ENCODE results near the gene RPL22. TPM values are rescaled to one million over a fixed set of nuclear protein-coding genes. Genes with fewer than 3 reads are reported as not detected.
A peak's percentile ranks its signal among the peaks of the same experiment; 100 is the strongest.

The RPL22 gene
- total and polyA plus RNA-seq, 2 of the 13 experiments (the other 11 are each of a cell fraction or from before 2014, with no cell fraction given) = 214 to 545 TPM

DNA sequence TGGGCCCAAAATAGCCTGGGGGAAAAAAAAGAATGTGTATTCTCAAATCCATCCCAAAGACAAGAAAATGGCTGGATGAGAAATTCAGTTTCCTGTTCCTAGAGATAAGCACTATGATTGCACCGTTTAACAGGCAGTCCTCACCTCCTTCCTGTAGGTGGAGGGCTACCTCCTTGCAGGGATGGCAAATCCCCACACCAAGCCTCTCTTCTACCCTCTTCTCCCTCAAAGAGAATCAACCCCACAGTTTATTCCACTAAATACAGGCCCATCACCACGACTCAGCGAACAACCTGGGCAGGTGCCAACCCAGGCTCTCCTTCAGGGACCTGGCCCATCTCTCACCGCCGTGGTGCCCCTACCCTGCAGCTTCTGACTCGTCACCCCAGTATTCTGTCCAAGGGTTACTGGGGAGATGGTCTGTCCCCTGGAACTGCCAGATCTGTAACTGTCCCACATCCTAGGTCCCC is 15.8 kb downstream of the RPL22 start (continued):
- TF ChIP-seq SOX13 (IDR thresholded peaks at IDR 0.05) (no peak), SOX13 (CRISPR knock-in tag; conservative IDR thresholded peaks at IDR 0.05 in 1 of 2, IDR thresholded peaks at IDR 0.05 in 1 of 2) (no peak), RBM22 (optimal IDR thresholded peaks at IDR 0.05; ENCODE audit: low read length) (peak; percentile 48), ZNF225 (CRISPR knock-in tag; IDR thresholded peaks at IDR 0.05) (no peak), POLR2G (IDR thresholded peaks at IDR 0.05; ENCODE audit: low read depth, low read length) (peak; percentile 63; the same call in 1 of the 2 replicates), SALL2 (CRISPR knock-in tag; IDR thresholded peaks at IDR 0.05) (no peak), POLR2A (IDR thresholded peaks at IDR 0.05; ENCODE audit: insufficient read depth in 1 of 2, low read depth in 2 of 2, low read length in 2 of 2) (0 out of 4 replicates have a peak, but pooled peaks of 1 of the 2 experiments have one; percentile 11), HDAC2 (CRISPR knock-in tag; IDR thresholded peaks at IDR 0.05) (no peak), SP140L (CRISPR knock-in tag; IDR thresholded peaks at IDR 0.05; ENCODE audit: borderline replicate concordance) (no peak), GABPB1 (CRISPR knock-in tag; IDR thresholded peaks at IDR 0.05) (no peak), ZFP62 (CRISPR knock-in tag; IDR thresholded peaks at IDR 0.05) (no peak), SP4 (CRISPR knock-in tag; IDR thresholded peaks at IDR 0.05) (no peak), TBL1XR1 (IDR thresholded peaks at IDR 0.05; ENCODE audit: borderline replicate concordance, low read length, partially characterized antibody) (no peak), NAIF1 (CRISPR knock-in tag; IDR thresholded peaks at IDR 0.05; ENCODE audit: borderline replicate concordance) (no peak)
- TF ChIP-seq, protein P1, sequence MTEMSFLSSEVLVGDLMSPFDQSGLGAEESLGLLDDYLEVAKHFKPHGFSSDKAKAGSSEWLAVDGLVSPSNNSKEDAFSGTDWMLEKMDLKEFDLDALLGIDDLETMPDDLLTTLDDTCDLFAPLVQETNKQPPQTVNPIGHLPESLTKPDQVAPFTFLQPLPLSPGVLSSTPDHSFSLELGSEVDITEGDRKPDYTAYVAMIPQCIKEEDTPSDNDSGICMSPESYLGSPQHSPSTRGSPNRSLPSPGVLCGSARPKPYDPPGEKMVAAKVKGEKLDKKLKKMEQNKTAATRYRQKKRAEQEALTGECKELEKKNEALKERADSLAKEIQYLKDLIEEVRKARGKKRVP (CRISPR knock-in tag; IDR thresholded peaks at IDR 0.05) = no peak
- TF ChIP-seq, protein P2, sequence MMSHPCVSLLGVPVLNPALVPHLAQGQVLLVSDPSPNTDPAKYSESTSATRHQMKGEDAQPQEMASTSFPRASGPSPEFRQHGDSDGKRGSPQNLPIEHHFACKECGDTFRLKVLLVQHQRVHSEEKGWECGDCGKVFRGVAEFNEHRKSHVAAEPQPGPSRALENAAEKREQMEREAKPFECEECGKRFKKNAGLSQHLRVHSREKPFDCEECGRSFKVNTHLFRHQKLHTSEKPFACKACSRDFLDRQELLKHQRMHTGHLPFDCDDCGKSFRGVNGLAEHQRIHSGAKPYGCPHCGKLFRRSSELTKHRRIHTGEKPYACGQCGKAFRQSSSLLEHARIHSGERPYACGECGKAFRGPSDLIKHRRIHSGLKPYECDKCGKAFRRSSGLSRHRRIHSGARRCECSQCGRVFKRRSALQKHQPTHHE (CRISPR knock-in tag; IDR thresholded peaks at IDR 0.05; ENCODE audit: borderline replicate concordance) = no peak
- TF ChIP-seq, protein P3, sequence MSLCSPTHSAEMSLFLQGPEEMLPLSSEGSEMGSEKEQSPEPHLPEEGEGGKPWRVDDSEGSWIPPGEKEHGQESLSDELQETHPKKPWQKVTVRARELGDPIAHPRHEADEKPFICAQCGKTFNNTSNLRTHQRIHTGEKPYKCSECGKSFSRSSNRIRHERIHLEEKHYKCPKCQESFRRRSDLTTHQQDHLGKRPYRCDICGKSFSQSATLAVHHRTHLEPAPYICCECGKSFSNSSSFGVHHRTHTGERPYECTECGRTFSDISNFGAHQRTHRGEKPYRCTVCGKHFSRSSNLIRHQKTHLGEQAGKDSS (CRISPR knock-in tag; IDR thresholded peaks at IDR 0.05; ENCODE audit: borderline replicate concordance, low read depth) = no peak
